ENCODE data around the gene TGM3.

DNA sequence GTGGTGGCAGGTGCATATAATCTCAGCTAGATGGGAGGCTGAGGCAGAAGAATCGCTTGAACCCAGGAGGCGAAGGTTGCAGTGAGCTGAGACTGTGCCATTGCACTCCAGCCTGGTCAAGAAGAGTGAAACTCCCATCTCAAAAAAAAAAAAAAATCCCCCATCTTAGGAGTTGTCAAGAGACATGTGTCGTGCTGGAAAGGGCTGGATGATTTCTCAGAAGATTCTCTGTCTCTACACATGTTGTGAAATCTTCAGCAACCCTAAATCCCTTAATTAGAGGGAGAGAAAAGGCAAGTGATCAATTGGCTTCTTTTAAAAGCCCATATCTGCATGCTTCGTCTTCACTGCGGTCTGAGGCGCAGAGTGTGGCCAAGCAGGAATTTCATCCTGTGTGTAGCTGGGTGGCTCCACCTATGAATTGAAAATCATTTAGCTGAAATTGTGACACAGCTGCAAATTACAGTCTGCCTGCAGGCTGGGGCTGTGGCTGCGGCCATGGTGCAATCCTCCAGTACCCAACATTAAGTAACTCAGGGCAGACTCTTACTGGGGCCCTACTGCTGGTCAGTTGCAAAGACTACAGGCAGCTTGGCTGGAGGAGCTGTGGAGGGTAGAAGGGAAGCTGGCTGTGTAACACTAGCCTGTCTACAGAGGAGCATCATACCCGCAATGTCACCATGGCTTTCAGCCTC, 3.2 kb upstream of the TGM3 start:
- TF ChIP-seq FOXA1 (IDR thresholded peaks at IDR 0.05) (no peak), NFRKB (IDR thresholded peaks at IDR 0.05) (no peak), SUZ12 (IDR thresholded peaks at IDR 0.05) (no peak), HDGF (IDR thresholded peaks at IDR 0.05; ENCODE audit: borderline replicate concordance) (no peak), ARNT (IDR thresholded peaks at IDR 0.05) (no peak), ZNF384 (IDR thresholded peaks at IDR 0.05) (no peak), BHLHE40 (IDR thresholded peaks at IDR 0.05; ENCODE audit: borderline replicate concordance) (no peak), FOXM1 (IDR thresholded peaks at IDR 0.05; ENCODE audit: borderline replicate concordance) (no peak), ELF4 (IDR thresholded peaks at IDR 0.05) (no peak), FOXK2 (IDR thresholded peaks at IDR 0.05) (no peak), SP1 (IDR thresholded peaks at IDR 0.05) (no peak), CTBP1 (IDR thresholded peaks at IDR 0.05; ENCODE audit: borderline replicate concordance) (no peak), LEF1 (IDR thresholded peaks at IDR 0.05; ENCODE audit: borderline replicate concordance) (no peak)
- TF ChIP-seq, protein P1, sequence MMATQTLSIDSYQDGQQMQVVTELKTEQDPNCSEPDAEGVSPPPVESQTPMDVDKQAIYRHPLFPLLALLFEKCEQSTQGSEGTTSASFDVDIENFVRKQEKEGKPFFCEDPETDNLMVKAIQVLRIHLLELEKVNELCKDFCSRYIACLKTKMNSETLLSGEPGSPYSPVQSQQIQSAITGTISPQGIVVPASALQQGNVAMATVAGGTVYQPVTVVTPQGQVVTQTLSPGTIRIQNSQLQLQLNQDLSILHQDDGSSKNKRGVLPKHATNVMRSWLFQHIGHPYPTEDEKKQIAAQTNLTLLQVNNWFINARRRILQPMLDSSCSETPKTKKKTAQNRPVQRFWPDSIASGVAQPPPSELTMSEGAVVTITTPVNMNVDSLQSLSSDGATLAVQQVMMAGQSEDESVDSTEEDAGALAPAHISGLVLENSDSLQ (IDR thresholded peaks at IDR 0.05), result no peak
